ENCODE results near the gene TBC1D17.

The TBC1D17 gene

GRCh38 chr19:49889687-49890348 lies 12.3 kb downstream of the TBC1D17 start:
- H3K36me3 ChIP-seq (ENCODE audit: insufficient read depth, low read length) = peaks cover 7% of the 10 kb centered on the region
- peak overlapping the region; percentile 86 for H3K4me2 ChIP-seq (ENCODE audit: low read length)
- no peaks in the 10 kb centered on the region for H3K79me2 ChIP-seq (ENCODE audit: insufficient read depth, low read length)
- peak overlapping the region; percentile 60 for H3K4me3 ChIP-seq (ENCODE audit: low read depth, low read length, poor library complexity, severe bottlenecking)
- H3K9ac ChIP-seq (ENCODE audit: low read length) = peak overlapping the region; percentile 59; the same call in 1 of the 2 replicates
- H3K27ac ChIP-seq (ENCODE audit: low read depth, low read length, poor library complexity, severe bottlenecking) = peak overlapping the region; percentile 76
- no peak for TF ChIP-seq EZH2 (IDR thresholded peaks at IDR 0.05; ENCODE audit: borderline replicate concordance, low read length)
- TF ChIP-seq, protein P1, sequence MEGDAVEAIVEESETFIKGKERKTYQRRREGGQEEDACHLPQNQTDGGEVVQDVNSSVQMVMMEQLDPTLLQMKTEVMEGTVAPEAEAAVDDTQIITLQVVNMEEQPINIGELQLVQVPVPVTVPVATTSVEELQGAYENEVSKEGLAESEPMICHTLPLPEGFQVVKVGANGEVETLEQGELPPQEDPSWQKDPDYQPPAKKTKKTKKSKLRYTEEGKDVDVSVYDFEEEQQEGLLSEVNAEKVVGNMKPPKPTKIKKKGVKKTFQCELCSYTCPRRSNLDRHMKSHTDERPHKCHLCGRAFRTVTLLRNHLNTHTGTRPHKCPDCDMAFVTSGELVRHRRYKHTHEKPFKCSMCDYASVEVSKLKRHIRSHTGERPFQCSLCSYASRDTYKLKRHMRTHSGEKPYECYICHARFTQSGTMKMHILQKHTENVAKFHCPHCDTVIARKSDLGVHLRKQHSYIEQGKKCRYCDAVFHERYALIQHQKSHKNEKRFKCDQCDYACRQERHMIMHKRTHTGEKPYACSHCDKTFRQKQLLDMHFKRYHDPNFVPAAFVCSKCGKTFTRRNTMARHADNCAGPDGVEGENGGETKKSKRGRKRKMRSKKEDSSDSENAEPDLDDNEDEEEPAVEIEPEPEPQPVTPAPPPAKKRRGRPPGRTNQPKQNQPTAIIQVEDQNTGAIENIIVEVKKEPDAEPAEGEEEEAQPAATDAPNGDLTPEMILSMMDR (IDR thresholded peaks at IDR 0.05; ENCODE audit: low read length) = peak; percentile 83
- no peak overlapping the region for H2AFZ ChIP-seq (ENCODE audit: low read length)
- H3K9me3 ChIP-seq (ENCODE audit: low read length) = no peaks in the 10 kb centered on the region
- peaks cover 39% of the 10 kb centered on the region for H3K4me1 ChIP-seq (ENCODE audit: insufficient read depth, low read length, severe bottlenecking)
- H3K27me3 ChIP-seq (ENCODE audit: insufficient read depth, low read length) = no peaks in the 10 kb centered on the region
- H3F3A ChIP-seq (ENCODE audit: insufficient read depth, low read length) = 0 out of 2 replicates have a peak, but pooled peaks cover 2% of the 10 kb centered on the region
- no peaks in the 10 kb centered on the region for H4K20me1 ChIP-seq (ENCODE audit: insufficient read depth, low read length)
- H3K9me2 ChIP-seq (ENCODE audit: low read depth, low read length) = no peaks in the 10 kb centered on the region

GRCh38 chr19:49890349-49891311 lies 13.1 kb downstream of the TBC1D17 start:
- Histone ChIP-seq H3K9ac (ENCODE audit: low read length) (peak overlapping the region; percentile 59), H2AFZ (ENCODE audit: low read length) (no peak overlapping the region)

DNA sequence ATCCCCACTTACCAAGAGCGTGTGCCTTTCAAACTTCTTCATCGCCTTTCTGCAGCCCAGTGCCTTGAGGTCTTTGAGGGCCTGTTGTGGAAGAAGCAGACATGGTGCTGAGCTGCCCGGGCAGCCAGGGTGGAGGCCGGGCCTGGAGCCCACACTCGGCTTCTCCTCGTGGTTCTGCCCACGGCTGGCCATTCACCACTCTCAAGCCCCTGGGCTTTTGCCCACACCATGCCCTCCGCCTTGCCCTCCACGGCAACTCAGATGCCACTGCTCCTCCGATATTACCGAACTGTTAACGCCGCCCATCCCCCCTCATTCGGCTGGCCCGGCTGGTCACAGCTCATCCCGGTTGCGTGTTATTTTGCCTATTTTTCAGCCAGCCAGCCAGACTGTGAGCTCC lies 13.9 kb downstream of the TBC1D17 start:
- Histone ChIP-seq H3K27ac (ENCODE audit: low read depth, low read length, poor library complexity, severe bottlenecking) (no peak overlapping the region), H2AFZ (ENCODE audit: low read length) (no peak overlapping the region), H3K79me2 (ENCODE audit: insufficient read depth, low read length) (no peaks in the 10 kb centered on the region), H3K36me3 (ENCODE audit: insufficient read depth, low read length) (no peaks in the 10 kb centered on the region; the same call in 1 of the 2 replicates), H4K20me1 (ENCODE audit: insufficient read depth, low read length) (no peaks in the 10 kb centered on the region), H3F3A (ENCODE audit: insufficient read depth, low read length) (0 out of 2 replicates have a peak, but pooled peaks cover 2% of the 10 kb centered on the region), H3K9me2 (ENCODE audit: low read depth, low read length) (no peaks in the 10 kb centered on the region), H3K27me3 (ENCODE audit: insufficient read depth, low read length) (no peaks in the 10 kb centered on the region), H3K9ac (ENCODE audit: low read length) (peak overlapping the region; percentile 25; the same call in 1 of the 2 replicates), H3K9me3 (ENCODE audit: low read length) (no peaks in the 10 kb centered on the region), H3K4me1 (ENCODE audit: insufficient read depth, low read length, severe bottlenecking) (peaks cover 40% of the 10 kb centered on the region), H3K4me3 (ENCODE audit: low read depth, low read length, poor library complexity, severe bottlenecking) (no peak overlapping the region), H3K4me2 (ENCODE audit: low read length) (peak overlapping the region; percentile 38; the same call in 1 of the 2 replicates)
- no peak for TF ChIP-seq EZH2 (IDR thresholded peaks at IDR 0.05; ENCODE audit: borderline replicate concordance, low read length)
- TF ChIP-seq, protein P1 (IDR thresholded peaks at IDR 0.05; ENCODE audit: low read length) = no peak

More at GRCh38 chr19:49890349-49891311, 13.1 kb downstream of the TBC1D17 start:
- Histone ChIP-seq H3K27ac (ENCODE audit: low read depth, low read length, poor library complexity, severe bottlenecking) (peak overlapping the region; percentile 76), H3K79me2 (ENCODE audit: insufficient read depth, low read length) (no peaks in the 10 kb centered on the region), H3K4me2 (ENCODE audit: low read length) (peak overlapping the region; percentile 86), H3K4me3 (ENCODE audit: low read depth, low read length, poor library complexity, severe bottlenecking) (peak overlapping the region; percentile 60), H3K27me3 (ENCODE audit: insufficient read depth, low read length) (no peaks in the 10 kb centered on the region), H3K9me3 (ENCODE audit: low read length) (no peaks in the 10 kb centered on the region), H3K36me3 (ENCODE audit: insufficient read depth, low read length) (peaks cover 2% of the 10 kb centered on the region), H3K9me2 (ENCODE audit: low read depth, low read length) (no peaks in the 10 kb centered on the region), H3F3A (ENCODE audit: insufficient read depth, low read length) (0 out of 2 replicates have a peak, but pooled peaks cover 2% of the 10 kb centered on the region), H4K20me1 (ENCODE audit: insufficient read depth, low read length) (no peaks in the 10 kb centered on the region), H3K4me1 (ENCODE audit: insufficient read depth, low read length, severe bottlenecking) (peaks cover 39% of the 10 kb centered on the region)
- TF ChIP-seq, protein P1 (IDR thresholded peaks at IDR 0.05; ENCODE audit: low read length) = peak; percentile 8; the same call in 1 of the 2 replicates
- no peak for TF ChIP-seq EZH2 (IDR thresholded peaks at IDR 0.05; ENCODE audit: borderline replicate concordance, low read length)
